HG02943 (cell line): Measurements from ENCODE around the gene SCD.

ENCODE experiments used
- ATAC-seq: cut with Tn5 transposase; IDR thresholded peaks from one replicate; pipeline ENCODE4 v1.9.1; 2021; ENCODE audit warnings: mild to moderate bottlenecking, low read depth, moderate library complexity; ENCODE audit not compliant: unreplicated experiment

SCD gene

DNA sequence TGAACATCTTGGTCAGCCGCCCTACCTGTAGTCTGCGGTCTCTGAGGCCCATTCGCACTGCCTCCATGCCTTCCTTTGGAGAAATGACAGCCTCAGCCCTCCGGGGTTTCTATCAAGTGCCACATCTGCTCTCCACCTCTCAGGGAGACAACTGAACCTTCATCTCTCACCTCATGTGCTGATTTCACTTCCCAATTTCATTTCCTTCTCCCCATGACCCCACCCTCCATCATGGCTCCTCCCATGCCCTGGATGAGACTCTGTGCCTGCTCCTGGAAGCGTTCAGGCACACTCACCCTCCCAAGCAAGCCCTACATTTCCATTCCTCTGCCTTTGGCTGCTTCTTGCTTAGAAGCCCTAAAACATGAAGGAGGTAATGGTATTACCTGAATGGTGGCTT lies 7.8 kb upstream of the SCD start:
- ATAC-seq, result no peak

DNA sequence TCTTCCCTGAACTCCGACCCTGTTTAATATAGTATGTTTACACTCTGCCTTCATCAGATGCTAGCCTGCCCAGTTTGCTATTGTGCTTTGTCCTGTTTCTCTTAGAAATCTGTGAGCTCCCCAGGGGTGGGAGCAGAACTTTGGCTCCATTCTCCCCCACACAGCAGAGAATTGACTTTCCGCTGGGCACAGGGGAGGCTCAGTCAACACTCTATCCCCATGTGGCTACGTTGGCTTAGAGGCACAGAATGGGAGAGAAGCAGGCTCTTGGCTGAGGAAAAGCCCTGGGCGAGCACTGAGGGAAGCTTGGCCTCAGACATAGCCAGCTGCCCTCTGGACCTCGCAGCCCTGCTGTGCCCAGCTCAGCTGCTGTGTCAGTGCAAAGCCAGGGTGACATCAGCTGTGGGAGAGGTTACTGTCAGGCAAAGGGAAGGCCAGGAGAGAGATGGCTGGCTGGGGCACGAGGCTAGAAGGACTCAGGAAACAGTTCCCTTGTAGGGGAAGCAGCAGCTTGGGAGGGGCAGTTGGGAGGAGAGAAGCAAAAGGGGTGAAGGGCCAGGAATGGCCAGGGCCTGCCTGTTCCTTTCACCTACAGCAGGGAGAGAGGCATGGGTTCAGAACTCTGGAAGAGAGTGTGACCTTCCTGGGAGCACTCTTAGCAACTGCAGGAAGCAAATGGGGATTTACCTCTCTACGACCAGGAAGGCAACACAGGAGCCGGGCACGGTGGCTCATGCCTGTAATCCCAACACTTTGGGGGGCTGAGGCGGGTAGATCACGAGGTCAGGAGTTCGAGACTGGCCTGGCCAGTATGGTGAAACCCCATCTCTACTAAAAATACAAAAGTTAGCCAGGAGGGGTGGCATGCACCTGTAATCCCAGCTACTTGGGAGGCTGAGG lies 5.8 kb upstream of the SCD start:
- no peak for ATAC-seq

DNA sequence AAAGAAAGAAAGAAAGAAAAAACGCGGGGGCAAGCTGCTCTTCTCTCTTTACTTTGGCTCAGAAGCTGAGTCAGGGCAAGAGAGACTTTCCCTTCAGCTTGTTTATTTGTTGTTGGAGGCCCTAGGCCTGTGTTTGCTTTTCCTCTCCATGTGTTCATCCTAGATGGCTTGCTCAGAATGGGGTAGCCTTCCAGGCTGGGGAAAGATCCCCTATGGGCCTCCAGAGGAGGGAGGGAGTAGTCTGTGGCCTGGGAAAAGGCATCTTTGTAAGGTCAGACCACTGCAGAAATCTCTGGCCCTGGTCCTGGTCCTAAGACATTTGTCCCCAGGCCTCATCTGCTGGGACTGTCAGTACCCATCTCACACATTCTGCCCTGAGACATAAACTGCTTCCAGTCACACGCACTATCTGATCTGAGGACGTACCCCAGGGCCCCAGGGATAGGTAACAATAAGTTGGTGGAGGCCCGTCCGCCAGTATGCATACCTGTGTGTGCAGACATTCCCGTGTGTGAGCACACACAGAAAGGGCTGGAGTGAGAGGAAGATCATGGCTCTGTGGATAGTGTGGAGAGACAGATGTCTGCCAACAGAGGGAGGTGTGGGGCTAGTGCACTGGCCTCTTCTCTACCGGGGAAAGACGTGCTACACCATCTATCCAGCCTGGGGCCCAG lies 4.9 kb upstream of the SCD start:
- ATAC-seq, result no peak

DNA sequence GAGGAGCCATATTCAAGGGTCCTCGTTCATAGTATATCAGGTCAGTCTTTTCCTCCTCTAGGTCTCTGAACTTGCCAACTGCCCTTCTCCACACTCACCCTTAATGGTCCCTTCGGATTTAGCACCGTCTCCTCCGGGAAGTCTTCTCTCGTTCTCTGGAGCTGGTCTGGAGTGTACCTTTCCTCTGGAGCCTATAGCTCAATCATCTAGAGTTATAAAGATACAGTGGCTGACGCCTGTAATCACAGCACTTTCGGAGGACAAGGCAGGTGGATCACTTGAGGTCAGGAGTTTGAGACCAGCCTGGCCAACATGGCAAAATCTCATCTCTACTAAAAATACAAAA lies 4.4 kb upstream of the SCD start:
- ATAC-seq, result no peak

DNA sequence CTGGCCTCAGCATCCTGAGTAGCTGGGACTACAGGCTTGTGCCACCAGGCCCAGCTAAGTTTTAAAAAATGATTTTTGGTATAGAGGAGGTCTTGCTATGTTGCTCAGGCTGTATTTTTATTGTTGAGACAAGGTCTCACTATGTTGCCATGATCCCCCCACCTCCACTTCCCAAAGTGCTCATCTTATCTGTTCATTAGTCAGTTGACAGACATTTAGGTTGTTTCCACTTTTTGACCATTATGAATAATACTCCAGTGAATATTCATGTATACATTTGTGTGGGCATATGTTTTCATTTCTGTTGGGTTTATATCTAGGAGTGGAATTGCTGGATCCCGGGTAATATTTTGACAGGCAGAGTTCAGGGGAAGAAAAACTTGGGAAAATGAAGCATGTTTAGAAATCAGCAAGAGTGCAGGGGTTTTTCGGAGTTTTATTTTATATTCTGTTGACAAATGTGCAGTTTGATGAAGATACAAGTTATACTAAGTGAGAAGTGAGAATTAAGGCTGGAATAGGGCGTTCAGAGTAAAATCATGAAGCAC lies 2.7 kb upstream of the SCD start:
- ATAC-seq, result no peak

DNA sequence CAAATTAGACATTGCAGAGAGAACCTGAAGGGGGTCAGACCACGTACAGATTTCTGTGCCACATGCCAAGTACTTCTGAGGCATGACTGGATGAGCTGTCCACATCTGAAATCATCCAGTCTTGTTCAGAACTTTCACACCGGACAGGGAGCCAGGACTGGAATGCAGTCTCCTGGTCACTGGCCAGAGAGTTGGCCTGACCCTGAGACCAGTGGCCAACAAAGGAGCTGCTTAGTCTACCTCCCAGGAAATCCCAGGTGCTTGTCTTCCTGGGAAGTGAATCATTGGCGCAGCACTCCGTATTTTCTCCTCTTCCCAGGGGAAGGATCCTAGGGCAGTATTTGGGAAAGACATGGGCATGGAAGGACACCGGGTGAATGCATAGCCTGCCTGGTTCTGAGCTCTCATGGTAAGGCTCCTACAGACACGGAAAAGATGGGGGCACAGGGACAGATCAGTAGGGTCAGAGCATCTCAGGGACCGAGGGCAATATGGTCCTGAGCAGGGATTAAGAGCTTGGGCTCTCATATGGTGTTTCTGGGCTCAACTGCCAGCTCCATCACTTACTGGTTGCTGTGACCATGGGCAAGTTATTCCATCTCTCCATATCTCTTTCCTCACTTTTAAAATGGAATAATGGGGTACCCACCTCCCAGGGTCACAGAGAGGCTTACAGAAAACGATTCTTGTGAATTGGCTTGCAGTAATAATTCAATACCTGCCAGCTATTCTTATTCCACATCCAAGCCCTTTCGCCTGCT lies 1.3 kb upstream of the SCD start:
- ATAC-seq, result no peak

DNA sequence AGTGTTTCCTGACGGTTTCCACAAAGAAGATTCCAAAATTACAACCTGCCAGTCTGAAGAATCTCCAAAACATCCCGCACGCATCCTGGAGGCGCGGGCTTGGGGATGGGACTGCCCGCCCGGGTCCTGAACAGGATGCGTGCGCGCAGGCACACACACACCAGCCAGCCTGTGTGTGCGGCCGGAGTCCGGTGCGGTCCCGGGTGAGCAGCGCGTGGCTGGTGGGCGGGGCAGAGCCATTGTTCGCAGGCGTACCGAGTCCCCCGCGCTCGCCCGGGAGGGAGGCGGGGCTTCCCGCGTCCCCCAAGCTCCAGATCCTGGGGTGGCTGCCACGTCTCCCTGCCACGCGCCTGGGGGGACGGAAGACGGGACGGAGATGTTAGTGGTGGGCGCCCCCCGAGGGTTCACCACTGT lies 675 bp upstream of the SCD start:
- peak; percentile 60 for ATAC-seq

DNA sequence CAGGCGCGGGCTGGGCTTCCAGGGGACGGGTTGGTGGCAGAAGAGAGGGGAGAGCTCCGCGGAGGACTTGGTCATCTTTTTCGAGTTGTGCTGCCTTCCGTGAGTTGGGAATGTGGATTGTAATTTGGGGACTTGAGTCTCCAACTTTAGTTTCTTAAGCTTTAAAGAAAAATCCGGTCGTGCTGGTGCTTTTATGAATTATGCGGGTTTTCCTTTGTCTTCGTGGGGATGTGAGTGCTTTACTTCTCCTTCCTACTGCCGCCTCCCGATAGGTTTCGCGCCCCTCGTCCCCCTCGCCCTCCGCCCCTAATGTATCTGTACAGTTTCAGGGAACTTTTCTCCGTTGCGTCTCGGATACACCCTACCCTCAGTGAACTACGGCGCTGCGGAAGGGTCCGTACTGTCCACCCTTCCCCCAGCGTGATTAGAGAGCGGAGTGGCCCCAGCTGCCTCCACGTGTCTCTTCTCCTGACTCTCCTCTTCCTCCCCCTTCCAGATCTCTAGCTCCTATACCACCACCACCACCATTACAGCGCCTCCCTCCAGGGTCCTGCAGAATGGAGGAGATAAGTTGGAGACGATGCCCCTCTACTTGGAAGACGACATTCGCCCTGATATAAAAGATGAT lies 649 bp downstream of the SCD start:
- ATAC-seq, result no peak

DNA sequence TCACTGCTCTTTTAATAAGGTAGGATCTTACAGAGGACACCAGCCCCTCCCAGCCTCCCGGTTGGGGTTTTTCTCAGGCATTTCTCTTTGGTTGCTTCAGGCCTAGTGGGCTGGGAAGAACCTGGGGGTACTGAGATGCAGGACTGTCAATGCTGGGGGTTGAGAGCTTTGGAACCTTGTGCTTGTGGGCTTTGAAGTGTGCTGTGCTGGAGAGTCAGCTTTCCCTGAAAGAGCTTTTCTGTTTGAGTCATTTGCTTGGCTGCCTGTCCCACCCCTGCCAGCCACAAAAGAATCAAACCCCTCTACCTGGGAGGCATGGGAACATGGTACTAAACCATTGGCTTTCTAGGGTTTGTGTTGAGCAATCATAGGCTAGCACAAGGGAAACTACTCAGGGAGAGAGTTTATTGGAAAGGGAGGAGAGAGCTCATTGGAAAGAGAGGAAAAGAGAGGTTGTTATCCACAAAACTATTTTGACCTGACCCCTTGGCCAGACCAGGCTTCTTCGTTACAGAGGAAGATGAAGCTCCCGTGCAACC lies 1.4 kb downstream of the SCD start:
- no peak for ATAC-seq

DNA sequence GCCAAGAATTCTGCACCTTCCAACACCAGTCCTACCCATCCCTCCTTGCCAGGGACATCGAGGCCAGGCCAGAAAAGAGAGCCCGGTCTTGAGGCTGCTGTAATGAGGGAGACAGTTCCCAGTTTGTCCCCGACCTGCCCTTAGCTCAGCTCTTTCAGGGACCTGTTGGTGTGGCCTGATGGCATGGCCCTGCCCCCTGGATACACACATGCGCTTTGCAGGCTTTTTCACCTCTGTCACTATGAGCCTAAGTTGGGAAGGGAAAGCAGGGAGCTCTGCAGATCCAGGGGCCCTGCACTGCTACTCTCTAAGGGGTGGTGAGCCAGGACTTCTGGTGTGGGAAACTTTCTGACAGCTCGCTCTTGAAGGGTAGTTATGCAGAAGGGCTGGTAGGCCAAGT lies 2.1 kb downstream of the SCD start:
- no peak for ATAC-seq

DNA sequence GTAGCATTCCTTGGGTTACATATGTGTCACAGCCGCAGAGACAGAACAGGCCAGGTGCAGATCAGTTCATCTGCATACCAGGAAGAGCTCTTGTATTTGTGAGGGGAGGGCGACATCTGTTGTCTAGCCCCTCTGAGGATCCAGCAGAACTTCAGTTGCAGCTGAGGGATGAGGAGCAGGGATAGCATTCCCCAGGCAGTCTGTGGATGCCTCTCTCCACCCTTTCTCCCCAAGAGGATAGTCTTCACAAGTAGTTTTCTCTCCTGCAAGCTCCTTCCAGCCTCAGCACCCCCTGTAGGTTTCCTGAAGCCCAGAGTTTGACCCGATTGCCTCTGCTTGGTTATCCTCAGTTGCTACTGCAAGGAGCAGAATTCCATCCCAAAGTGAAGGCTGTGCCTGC lies 2.6 kb downstream of the SCD start:
- ATAC-seq, result no peak

DNA sequence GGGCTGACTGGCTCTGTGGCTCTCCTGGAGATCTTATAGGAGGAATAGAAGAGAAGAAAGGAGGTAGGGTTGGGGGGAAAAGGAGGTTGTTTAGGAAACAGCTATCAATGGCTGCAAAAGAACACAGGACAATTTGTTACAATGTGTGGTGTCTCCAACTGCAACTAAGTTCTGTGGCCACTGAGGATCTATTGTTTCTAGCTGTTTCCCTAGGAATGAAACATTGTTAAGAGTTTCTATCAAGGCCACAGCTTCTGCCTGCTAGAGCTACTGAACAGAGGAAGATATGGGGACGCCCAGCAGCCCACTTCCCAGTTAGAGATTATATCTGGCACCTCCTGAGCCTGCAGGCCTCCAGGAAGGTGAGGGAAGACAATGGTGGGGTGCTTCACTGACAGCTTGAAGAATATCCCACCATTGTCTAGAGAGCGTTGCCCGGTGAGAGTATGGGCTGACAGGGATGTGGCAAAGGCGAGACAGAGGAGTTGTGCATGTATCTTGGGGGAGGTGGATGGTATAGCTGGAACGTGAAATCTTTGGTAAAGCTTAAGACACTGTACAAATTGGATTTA lies 4.0 kb downstream of the SCD start:
- ATAC-seq, result no peak

DNA sequence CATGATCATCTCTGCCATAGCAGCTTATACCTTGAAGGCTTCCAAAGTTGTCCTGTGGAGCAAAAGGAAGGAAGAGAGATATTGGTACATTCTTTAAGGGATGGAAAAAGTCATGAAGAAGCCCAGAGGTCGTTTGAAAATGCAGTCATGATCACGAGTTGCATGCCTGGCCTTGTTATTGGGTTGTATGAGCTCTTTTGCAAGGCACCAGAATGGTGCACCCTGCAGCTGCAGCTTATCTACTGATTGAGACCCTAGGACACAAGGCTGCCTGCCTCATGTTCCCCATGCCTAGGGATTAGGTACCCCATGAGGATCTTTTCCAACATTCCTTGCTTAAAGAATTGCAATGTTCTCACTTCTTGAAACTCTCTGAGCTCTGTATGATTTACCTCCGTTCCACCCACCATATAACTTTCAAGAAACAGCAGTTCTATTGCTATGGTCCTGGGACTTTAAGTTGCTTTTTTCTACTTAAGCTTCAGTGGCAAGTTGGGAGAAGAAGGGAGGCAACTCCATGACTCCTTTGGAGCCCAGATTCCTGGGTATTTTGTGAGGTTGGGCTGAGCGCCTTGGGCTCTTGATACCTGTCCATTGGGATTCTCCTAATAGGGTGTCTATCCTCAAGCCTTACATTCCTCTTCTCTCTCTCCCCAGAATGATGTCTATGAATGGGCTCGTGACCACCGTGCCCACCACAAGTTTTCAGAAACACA lies 6.9 kb downstream of the SCD start:
- no peak for ATAC-seq

DNA sequence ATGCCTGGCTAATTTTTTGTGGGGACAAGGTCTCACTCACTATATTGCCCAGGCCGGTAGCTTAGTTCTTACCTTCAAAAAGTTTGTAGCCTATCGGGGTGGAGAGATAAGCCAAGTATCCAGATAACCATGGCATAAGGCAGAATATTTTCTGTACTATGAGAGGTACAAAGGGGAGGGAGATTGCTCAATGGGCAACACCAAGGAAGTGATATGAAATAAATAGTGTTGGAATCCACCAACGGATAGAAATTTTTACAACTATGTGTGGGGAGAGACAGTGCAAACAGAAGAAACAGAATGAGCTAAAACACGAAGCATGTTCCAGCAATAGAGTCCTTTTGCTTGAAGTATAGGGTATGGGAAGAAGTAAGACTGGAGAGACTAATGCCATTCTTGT lies 8.1 kb downstream of the SCD start:
- ATAC-seq, result no peak

DNA sequence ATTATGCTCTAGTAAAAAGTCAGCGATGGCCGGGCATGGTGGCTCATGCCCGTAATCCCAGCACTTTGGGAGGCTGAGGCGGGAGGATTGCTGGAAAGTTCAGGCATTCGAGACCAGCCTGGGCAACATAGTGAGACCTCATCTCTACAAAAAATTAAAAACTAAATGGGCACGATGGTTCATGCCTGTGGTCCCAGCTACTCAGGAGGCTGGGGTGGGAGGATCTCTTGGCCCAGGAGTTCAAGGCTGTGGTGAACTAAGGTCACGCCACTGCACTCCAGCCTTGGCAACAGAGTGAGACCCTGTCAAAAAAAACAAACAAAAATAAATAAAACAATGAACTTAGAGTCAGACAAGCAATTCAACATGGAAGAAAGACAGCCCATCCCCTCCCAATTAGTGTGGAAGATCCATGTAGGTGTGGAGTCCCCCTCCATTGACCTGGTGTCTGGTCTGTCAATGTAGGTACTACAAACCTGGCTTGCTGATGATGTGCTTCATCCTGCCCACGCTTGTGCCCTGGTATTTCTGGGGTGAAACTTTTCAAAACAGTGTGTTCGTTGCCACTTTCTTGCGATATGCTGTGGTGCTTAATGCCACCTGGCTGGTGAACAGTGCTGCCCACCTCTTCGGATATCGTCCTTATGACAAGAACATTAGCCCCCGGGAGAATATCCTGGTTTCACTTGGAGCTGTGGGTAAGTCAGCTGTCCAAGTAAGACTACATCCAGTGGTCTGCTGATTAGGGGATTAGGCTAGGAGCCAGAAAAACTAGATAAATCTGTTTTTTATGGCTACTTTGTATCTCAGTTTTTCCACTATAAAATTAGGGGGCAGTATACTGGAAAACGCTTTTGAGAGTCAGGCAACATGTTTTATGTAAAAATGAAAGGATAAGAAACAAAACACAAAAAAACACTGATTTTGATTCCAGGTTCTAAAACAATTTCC lies 9.3 kb downstream of the SCD start:
- ATAC-seq, result no peak

DNA sequence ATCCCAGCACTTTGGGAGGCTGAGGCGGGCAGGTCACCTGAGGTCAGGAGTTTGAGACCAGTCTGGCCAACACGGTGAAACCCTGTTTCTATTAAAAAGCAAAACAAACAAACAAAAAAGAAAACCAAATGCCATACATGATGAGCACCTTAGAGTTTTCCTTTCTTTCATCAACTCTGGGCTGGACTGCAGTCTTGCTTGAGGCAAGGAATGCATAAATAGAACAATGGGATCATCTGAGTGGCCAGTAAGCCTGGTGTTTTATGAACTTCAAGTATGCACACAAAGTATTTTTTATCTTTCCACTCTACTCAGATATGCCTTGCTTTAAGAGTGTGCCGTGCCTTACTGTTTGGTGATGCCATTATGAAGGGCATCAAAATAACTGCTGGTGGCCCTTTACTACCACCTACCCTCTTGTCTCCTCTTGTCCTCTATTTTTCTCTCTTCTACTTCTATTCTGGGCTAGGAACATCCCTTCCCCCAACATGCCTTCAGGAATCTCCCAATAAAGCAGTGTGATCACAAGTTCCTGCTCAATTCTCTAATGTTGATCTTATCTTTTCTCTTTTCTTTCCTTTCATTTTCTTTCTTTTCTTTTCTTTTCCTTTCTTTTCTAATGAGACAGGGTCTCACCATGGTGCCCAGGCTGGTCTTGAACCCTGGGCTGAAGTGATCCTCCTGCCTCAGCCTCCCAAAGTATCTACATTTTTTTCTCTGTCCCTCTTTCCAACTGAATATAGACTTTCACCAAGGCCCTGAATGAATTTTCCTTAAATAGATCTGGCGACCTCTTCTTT lies 10.2 kb downstream of the SCD start:
- no peak for ATAC-seq

DNA sequence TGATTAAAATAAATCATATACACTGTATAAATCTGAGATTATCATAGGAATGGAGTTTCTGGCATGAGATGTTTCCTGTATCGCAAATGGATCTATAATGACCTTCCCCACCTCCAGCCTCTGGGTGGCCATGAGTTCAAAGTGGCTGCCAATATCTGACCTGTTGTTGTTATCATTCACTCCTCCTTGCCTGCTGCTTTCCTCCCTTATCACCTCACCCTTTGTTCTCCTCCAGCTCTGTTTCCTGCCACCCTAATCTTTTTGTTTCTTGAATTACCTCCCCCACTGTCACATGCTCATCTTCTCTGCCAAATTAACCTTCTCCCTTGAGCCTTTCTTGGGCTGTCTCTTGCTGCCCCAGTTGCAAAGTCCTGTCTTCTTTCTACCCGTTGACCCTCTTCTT lies 12.0 kb downstream of the SCD start:
- ATAC-seq, result no peak
